Suprapubic skin (tissue), 4 donors: ENCODE measurements around the gene NEK5.

Experiments used
- CTCF ChIP-seq, 2 donors: fragments of 200-600 bp in 1 of 2; fragments of 450-650 bp in 1 of 2; sonication (generic) in 1 of 2; IDR thresholded peaks; one replicate each; pipeline ENCODE4 v1.5.1; 2016 to 2019; ENCODE audit warnings: antibody characterized with exemption in 2 of 2, mild to moderate bottlenecking in 1 of 2, moderate library complexity in 1 of 2
- EP300 ChIP-seq: sonication (generic); formaldehyde crosslinking; IDR thresholded peaks from one replicate; pipeline ENCODE4 v1.6.1; 2017; ENCODE audit warnings: antibody characterized with exemption
- POLR2A ChIP-seq, 2 donors: fragments of 450-650 bp; IDR thresholded peaks; one replicate each; pipeline ENCODE4 v1.6.1; 2017; ENCODE audit warnings: antibody characterized with exemption in 2 of 2, mild to moderate bottlenecking in 2 of 2, moderate library complexity in 2 of 2
- POLR2AphosphoS5 ChIP-seq, 3 donors: sonication (generic); formaldehyde crosslinking; IDR thresholded peaks; one replicate each; pipeline ENCODE4 v1.6.1; 2017; ENCODE audit warnings: antibody characterized with exemption in 3 of 3

GRCh38 chr13:52109116-52109670 is 19.7 kb downstream of the NEK5 start:
- no peak for TF ChIP-seq CTCF (IDR thresholded peaks at IDR 0.05)
- no peak for TF ChIP-seq EP300
- no peak for TF ChIP-seq POLR2A (IDR thresholded peaks at IDR 0.05)
- no peak for TF ChIP-seq POLR2AphosphoS5 (IDR thresholded peaks at IDR 0.05)
